NCI-H187 treated with DMSO at 0.1 percent for 48 hours (cell line): ENCODE results near the gene BBLN.

ENCODE experiments used
- DNase-seq: peaks from one replicate; lab custom pipeline; 2025; lab: John Stamatoyannopoulos, UW

The BBLN gene

DNA sequence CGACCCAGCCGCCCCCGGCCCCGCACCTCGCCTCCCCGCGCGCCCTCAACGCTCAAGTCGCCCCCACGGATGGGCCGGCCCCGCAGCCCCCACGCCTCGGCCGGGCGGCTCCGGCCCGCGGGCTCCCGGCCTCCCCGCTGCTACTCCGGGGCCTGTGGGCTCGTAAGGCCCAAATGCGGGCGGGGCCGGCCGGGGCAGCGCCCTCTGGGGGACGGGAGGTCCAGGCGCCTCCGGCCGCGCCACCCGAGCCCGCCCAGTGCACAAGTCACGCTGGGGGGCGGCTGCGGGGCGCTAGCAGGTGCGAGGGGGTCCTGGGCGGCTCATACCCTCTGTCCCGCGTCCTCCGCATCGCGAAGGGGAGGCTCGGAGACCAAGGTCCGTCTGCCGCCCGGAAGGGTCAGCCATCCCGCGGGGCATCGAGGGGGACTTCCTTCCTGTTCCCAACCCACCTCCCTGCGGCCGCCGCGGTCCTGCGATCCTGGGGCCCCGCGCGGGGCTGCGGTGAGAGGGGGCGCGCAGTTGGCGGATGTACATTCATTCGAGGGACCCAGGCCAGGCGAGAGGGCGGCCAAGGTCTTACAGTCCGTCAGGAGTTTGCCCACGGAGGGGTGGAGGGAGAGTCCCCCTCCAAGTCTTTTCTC, 31.5 kb downstream of the BBLN start, which contains the start of gene CIZ1:
Gene CIZ1 (minus strand): TSS at position 167 of the 641 bp plus-strand sequence. CDS start 715 bp downstream, outside the sequence.
- DNase-seq, result no peak

DNA sequence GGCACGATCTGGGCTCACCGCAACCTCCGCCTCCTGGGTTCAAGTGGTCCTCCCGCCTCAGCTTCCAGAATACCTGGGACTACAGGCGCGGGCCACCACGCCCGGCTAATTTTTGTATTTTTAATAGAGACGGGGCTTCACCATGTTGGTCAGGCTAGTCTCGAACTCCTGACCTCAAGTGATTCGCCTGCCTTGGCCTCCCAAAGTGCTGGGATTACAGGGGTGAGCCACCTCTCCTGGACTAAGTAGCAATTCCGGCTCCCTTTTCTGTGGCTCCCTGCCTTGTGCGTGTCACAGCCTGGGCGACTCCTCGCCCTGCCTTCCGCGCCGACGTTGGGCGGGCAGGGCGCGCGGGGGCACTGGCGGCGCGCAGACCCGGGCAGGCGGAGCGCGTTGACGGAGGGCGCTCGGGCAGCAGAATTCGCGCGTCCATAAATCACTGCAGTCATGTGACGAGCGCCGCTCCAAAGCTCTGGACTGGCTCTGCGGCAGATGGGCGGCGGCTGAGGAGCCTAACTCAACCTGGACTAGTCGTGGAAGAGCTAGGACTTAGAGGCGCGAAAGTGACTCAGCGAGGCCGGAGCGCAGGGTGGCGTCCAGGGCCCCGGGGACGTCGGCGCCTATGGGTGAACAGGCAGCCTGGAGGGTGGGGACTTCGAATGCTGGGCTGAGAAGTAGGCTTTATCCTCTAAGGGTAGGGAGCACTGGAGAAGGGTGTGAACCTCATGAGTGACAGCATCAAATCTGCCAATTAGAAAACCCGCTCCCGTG, 32.7 kb downstream of the BBLN start:
- peak; percentile 32 for DNase-seq

DNA sequence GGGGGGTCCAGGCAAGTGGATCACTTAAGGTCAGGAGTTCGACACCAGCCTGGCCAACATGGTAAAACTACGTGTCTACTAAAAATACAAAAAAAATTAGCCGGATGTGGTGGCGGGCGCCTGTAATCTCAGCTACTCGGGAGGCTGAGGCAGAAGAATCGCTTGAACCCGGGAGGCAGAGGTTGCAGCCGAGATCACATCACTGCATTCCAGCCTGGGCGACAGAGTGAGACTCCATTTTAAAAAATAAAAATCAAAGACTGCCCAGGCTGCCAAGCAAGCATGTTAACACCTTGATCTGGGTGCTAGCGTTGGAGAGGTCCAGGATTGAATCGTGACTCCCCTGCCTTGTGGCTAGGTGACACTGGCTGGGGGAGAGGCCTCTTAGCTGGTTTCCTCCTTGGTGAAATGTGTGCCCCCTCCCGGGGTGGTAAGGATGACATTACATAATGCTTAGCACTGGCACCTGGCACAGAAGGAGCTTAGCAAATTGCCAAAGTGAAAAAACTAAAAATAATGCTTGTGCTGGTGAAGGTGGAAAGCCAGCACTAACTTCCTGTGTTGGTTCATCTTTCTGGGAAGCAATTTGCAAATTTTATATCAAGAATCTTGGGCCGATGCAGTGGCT, 33.5 kb downstream of the BBLN start:
- DNase-seq, result no peak

DNA sequence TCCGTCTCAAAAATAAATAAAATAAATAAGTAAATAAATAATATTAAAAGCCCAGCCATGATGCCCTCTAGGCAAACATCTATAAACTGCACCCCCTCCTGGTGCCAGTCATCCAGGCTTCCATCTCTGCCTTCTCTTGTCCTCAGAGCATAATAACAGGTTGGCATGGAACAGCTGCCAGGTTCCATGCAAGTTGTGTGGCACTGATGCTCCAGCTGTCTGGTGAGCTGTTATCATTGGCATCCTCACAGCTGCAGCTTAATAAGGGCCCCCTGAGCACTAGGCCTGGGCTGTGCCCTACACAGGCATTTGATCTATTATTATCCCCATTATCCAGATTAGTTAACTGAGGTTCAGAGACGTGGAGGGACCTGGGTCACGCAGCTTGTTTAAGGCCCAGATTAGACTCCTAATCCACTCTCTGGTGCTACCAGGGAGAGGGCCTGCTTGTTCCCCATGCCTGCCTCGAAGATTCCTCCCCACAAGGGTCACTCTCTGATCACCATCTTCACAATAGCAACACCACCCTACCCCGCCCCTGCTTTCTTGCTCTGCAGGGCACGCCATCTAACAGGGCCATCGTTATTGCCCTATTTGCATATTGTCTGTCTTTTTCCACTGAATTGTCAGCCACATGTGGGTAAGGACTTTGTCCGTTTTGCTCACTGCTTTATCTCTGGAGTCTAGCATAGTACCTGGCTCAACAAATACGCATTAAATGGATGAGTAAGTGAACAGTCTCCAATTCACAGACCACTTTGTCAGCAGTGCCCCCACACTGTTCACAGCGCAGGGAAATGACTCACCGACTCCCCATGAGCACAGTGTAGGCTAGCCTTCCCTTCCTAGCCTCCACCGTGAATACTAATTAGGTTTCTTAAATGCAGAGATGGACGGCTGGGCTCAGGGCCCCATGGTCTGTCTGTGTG, 41.6 kb downstream of the BBLN start:
- no peak for DNase-seq

DNA sequence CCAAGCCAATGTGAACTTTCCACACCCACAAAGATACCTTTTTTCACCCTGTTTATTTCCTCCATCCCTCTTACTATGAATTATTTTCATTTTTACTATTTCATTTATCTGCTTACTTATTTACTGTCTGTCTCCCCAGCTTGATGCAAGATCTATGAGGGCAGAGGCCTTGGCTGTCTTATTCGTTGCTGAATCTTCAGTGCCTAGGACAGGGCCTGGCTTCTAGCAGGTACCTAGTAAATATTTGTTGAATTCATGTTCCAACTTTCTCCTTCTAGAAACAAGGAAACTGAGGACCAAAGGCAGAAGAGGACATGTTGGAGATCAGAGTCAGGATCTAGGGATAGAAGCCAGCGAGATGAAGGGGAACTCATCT, 42.6 kb downstream of the BBLN start:
- DNase-seq, result no peak

DNA sequence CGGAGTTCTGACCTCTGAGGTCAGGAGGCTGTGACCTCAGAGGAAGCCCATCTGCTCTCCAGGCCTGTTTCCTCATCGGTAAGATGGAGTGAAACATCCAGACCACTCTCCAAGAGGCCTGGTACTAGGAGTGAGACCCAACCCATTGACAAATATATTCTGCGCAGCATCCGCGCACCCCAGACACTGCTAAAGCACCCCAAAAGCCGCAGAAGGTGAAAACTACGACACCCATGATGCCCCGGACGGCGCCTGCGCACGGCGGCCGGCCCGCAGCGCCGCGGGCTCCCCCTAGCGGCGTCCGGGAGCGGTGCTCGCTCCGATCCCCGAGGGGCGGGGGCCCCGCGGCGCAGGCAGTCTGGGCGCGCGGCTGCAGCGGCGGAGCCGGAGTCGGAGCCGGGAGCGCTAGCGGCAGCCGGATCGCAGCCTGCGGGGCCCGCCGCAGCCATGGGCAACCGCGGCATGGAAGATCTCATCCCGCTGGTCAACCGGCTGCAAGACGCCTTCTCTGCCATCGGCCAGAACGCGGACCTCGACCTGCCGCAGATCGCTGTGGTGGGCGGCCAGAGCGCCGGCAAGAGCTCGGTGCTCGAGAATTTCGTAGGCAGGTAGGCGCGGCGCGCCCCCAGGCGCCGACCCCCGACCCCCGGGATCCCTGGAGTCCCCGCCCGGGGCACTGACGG, 43.1 kb downstream of the BBLN start, which contains the start of gene DNM1:
Gene DNM1 (plus strand): TSS at position 356 of the 683 bp plus-strand sequence. CDS start 92 bp downstream, at position 448.
- DNase-seq, result no peak

DNA sequence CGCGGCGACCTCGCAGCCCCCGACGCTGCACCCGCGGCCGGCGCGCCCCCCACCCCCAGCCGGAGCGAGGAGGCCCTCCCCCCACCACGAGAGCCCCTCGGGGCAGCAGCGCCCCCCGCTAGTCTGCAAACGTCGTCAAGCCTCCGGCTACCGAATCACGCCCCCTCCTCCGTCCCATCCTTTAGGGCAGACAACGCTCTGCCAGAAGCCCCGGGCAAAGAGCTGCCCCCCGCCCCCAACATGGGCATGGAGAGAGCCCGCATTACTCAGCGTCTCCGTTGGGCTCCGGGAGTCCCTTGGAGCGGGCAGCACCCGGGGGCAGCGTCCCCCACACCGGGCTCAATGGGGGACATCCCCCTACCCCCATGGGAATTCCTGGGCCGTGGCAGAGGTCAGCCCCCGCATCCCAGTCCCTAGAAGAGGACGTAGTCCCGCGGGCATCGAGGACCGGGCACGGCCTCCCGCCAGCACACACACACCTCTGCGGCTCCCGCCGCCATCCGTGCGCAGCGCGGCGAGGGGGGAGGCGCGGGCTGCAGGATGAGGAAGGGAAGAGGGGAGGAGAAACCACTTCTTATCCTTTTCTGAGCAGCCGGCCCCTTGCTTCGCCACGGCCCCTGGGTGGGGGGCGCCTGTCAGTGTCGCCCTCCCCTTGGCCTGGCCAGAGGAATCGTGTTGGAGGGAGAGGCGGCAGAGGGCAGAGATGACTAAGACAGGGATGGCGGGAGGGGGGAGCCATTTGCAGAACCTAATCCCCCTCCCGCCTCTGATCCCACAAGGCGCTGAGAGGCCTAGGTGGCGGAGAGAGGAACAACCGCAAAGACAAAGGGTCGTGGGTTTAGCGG, 43.9 kb downstream of the BBLN start:
- no peak for DNase-seq

DNA sequence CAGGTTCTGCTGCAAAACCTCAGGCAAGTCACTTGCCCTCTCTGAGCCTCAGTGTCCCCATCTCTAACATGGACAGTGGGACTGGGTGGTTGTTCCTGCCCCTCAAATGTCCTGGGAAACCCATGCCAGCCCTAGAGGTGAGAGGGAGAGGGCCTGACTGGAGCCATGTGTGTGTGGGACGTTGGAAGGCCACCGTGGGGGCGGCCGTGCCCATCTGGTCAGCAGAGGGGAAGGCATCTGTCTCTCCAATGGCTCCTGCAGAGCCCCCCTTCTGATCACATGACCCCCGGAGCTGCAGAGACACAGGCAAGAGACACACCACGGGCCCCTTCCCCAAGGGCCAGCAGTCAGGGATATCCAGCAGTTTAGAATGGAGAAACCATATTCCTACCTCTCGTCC, 44.8 kb downstream of the BBLN start:
- DNase-seq, result no peak

DNA sequence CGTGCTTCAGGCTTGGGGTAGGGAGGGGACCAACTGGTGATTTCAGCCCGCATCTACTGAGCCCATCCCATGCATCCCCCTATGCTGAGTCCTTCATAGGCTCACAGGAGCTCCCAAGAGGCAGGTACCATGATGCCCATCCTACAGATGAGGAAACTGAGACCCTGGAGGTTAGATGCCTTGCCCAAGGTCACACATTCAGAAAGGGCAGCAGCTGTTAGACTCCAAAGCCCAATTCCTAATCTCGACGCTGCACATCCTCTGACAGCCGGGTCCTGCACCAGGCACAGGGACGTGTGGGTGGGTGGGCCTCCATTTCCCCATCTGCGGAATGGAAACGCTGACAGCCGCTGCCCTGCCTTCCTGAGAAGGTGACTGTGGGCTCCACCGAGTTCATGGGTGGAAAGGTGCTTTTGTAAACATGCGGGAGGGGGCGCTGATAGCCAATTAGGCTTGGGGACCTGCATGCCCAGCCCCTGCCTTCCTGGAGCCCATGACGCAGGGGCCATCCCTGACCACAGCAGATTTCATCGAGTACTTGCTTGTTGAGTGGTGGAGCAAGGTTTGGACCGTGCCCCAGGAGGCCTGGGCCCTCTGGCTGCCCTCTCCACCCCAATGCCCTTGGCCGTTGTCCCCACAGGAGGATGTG, 45.4 kb downstream of the BBLN start:
- no peak for DNase-seq

DNA sequence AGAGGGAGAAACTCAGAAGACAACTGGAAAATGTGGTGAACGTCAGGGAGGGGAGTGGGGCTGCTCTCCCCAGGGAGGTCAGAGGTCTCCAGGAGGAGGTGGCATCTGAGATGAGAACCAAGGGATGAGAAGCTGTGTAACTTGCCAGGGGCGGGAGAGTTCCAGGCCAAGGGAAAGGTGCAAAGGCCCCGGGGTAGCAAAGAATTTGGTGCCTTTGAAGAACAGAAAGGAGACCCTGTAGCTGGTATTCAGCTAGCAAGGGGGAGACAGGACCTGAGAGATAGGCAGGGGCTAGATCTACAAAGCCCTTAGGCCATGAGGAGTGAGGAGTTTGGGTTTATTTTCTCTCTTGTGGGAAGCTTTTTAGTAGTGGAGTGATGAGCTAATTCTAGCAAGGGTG, 46.4 kb downstream of the BBLN start:
- DNase-seq, result no peak

DNA sequence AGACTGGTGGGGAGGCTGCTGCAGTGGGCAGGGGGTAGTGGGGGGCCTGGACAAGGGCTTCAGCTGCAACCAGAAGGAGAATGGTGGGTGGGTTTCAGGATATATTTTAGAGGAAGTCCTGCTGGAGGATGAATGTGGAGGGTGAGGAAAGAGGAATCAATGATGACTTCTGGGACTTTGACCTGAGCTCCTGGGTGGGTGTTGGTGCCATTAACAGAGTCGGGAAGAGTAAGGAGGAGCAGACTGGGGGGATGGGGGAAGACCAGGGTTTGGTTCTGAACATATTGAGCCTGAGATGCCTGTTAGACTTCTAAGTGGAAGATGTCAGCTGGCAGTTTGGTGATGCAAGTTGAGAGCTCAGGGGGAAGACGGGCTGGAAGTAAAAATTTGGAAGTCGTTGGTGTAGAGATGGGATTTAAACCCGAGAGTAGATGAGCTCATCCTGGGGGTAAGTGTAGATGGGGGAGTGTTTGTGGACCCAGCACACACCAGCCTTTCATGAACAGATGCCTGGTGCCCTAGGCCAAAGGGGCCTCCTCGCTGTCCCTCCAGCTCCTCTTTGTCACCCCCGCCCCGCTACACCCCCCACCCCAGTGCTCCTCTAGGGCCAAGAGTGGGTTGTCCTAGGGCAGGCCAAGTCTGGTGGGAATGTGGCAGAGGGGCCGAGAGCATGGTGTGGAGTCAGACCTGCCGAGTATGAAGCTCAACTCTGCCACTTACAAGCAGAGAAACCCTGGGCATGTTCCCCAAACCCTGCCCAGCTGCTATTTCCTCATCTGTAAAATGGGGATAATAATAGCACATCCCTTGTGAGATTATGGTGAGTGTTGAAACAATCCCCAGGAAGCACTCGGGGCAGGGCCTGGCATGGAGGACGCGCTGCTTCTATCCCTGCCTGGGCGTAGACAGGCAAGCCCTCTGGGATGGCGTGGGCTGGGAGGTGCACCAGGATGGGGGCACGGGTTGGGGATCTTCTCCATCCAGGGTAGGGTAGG, 47.1 kb downstream of the BBLN start:
- DNase-seq, result no peak

DNA sequence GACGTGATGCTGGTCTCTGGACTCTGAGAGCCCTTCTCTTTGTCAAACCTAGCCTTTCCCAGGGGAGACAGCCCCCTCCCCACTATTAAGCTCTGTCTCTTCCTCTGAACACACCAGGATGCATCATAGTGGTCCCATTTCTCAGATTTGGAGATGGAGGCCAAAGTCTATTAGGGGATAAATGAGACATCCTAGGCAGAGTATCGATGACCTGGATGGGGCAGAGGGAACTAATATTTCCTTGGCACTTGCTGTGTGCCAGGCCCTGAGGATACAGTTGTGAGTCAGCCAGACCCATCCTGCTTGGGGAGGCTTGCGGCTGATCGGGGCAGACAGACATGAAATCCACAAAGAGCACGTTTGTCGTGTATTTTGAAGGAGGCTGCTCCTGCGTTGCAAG, 48.3 kb downstream of the BBLN start:
- no peak for DNase-seq

DNA sequence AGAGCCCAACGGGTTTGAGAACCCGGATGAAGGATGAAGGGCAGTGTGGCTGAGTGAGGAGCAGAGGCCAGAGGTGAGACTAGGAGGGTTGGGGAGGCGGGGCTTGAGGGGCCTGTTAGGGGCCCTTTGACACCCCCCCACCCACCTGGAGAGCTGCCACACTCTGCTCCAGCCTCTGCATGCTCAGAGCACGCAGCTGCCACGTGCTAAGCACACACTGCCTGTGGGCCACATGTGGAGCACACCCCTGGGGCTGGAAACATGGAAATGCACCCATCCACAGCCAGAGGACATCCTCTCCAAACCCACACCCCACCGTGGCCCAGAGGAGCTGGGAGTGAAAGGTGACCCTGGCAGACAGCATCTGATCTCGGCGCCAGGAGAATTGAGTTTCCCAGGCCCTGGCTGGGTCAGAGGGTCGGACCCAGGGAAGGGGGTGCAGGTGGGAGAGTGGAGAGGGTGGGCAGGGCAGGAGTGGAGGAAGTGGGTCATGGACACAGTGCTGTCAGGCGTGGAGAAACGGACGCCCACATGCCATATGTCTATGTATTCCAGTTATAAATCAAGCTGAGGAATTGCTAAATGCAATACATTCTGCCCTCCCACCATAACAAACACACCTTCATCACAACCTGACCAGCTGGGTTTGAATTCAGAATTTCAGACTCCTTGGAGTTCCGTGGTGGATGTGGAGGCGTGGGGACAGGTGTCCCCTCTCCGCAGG, 49.0 kb downstream of the BBLN start:
- no peak for DNase-seq

DNA sequence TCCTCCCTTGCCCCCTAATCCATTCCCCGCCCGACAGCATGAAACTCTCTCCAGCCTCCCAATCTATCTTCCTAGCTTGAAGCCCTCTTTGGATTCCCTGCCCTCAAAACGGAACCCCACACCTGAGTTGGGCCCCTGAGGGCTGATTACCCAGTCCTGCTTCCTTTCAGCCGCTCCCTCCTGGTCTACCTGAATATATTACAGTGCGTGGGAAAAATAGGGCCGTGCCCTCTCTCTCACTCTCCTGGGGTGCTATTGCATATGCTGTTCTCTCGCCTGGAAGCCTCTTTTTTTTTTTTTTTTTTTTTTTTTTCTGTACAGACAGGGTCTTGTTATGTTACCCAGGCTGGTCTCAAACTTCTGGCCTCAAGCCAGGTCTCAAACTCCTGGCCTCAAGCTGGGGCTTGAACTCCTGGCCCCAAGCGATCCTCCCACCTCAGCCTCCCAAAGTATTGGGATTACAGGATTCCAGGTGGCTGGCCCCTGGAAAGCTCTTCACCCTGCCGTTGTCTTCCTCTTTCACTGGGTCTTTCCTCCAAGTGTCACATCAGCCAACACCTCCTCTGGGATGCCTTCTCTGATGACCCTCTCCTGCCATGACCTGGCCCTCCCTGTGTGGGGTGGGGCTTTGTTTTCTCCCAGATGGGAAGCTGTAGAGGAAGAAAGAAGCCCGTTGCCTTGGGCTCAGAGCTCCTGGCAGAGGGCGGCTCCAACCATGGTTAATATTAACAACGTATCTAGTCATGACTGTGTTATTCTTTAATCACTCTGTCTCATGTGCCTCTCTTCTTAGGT, 51.3 kb downstream of the BBLN start:
- DNase-seq, result no peak

DNA sequence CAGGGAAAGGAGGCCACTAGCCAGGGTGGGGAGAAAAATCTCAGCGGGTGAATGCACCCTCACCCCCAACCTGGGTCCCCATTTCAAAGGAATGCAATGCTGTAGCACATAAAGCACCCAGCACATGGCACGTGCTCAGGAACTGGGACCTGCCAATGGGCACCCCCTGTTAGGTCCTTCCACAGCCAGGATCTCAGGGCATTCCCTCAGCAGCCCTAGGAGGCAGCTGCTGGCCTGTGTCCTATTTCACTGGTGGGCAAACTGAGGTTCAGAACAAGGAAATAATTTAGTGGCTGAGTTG, 51.9 kb downstream of the BBLN start:
- no peak for DNase-seq
